Endothelial cell of umbilical vein (primary cell): Measurements from ENCODE around the gene SPTBN4. TPM values are rescaled to one million over a fixed set of nuclear protein-coding genes. Genes with fewer than 3 reads are reported as not detected.

Source experiments
- BruUV-seq: library from RNA; stranded (reverse); fragments of 400-500 nt; replicated peaks from 2 replicates; lab custom pipeline; 2021; lab: Mats Ljungman, UMichigan
- CTCF ChIA-PET: fragments of 300-600, 350-600 bp; sonication (Branson Sonifier 250); formaldehyde crosslinking; loops from one replicate; lab custom pipeline; 2021; ENCODE audit warnings: antibody characterized with exemption, inconsistent platforms; lab: Charles Lee
- POLR2A ChIA-PET: fragments of 300-600, 350-600 bp; sonication (Branson Sonifier 250); formaldehyde crosslinking; loops from one replicate; lab custom pipeline; 2021; ENCODE audit warnings: antibody characterized with exemption, inconsistent platforms; lab: Charles Lee
- DNase-seq: peaks from one replicate; pipeline ENCODE4 v3.0.0-alpha.2; 2011; ENCODE audit warnings: low read depth, low spot score
- FAIRE-seq: peaks from 2 replicates; lab custom pipeline; 2011; peaks lifted over from hg19 to GRCh38; lab: Jason Lieb, UNC
- H2AFZ ChIP-seq: 2 replicates; pipeline ENCODE4 v1.6.0; 2012; ENCODE audit warnings: low read depth, low read length, control low read depth, inconsistent platforms
- H3K27ac ChIP-seq: 2 replicates; pipeline ENCODE4 v1.5.1; 2011; ENCODE audit warnings: low read depth, mild to moderate bottlenecking, control low read depth, low read length, moderate library complexity; ENCODE audit not compliant: insufficient read depth
- H3K27me3 ChIP-seq, 2 experiments: 2 replicates each; pipeline versions ENCODE4 v1.6.0 to v1.6.1; 2011; ENCODE audit warnings: low read length in 2 of 2, mixed read lengths in 1 of 2; ENCODE audit not compliant: control insufficient read depth in 2 of 2, insufficient read depth in 2 of 2
- H3K36me3 ChIP-seq, 2 experiments: 2 replicates in 1 of 2; 3 replicates in 1 of 2; pipeline ENCODE4 v1.5.1; 2011; ENCODE audit warnings: low read length in 2 of 2, mild to moderate bottlenecking in 1 of 2, moderate library complexity in 1 of 2; ENCODE audit not compliant: control insufficient read depth in 2 of 2, insufficient read depth in 2 of 2; ENCODE audit errors: extremely low read depth in 1 of 2
- H3K4me1 ChIP-seq: 3 replicates; pipeline ENCODE4 v1.5.1; 2011; ENCODE audit warnings: mild to moderate bottlenecking, low read length; ENCODE audit not compliant: control insufficient read depth, insufficient read depth; ENCODE audit errors: extremely low read depth
- H3K4me2 ChIP-seq: 2 replicates; pipeline ENCODE4 v1.6.1; 2011; ENCODE audit warnings: low read length, control low read depth, mixed read lengths; ENCODE audit not compliant: insufficient read depth
- H3K4me3 ChIP-seq, 3 experiments: fragments of 200-600 bp in 1 of 3; sonication (generic), shearing (Covaris generic) in 1 of 3; replicated peaks in 1 of 3; 2 replicates each; pipeline ENCODE4 v1.5.1; 2011 to 2016; ENCODE audit warnings: control low read depth in 3 of 3, low read length in 3 of 3, mild to moderate bottlenecking in 2 of 3, inconsistent platforms in 1 of 3, low read depth in 1 of 3, moderate library complexity in 1 of 3; ENCODE audit not compliant: insufficient read depth in 1 of 3
- H3K79me2 ChIP-seq: 2 replicates; pipeline ENCODE4 v1.6.0; 2012; ENCODE audit warnings: low read length, inconsistent platforms; ENCODE audit not compliant: control insufficient read depth, insufficient read depth
- H3K9ac ChIP-seq: replicated peaks from 2 replicates; pipeline ENCODE3; 2011; ENCODE audit warnings: low read length, control low read depth; ENCODE audit not compliant: insufficient read depth; ENCODE audit errors: extremely low read depth
- H3K9me1 ChIP-seq: replicated peaks from 3 replicates; pipeline ENCODE4 v1.6.0; 2011; ENCODE audit warnings: mild to moderate bottlenecking, low read length; ENCODE audit not compliant: control insufficient read depth, insufficient read depth; ENCODE audit errors: extremely low read depth
- H3K9me3 ChIP-seq: replicated peaks from 2 replicates; pipeline ENCODE4 v1.5.1; 2012; ENCODE audit warnings: low read length, inconsistent platforms; ENCODE audit not compliant: control insufficient read depth, insufficient read depth
- H4K20me1 ChIP-seq: replicated peaks from 2 replicates; pipeline ENCODE3; 2011; ENCODE audit warnings: mild to moderate bottlenecking, low read length; ENCODE audit not compliant: control insufficient read depth, insufficient read depth; ENCODE audit errors: extremely low read depth
- EZH2 ChIP-seq: IDR thresholded peaks from 2 replicates; pipeline ENCODE4 v1.6.1; 2012; ENCODE audit warnings: borderline replicate concordance, low read depth, mild to moderate bottlenecking, moderate library complexity, low read length, inconsistent platforms; ENCODE audit not compliant: severe bottlenecking
- FOS ChIP-seq: IDR thresholded peaks from 2 replicates; pipeline ENCODE4 v1.6.1; 2011; ENCODE audit warnings: mild to moderate bottlenecking, low read length, moderate library complexity, borderline replicate concordance; ENCODE audit not compliant: insufficient read depth
- JUN ChIP-seq: IDR thresholded peaks from 2 replicates; pipeline ENCODE4 v1.6.1; 2011; ENCODE audit warnings: borderline replicate concordance, low read depth; ENCODE audit not compliant: insufficient read length, insufficient read depth
- MYC ChIP-seq: IDR thresholded peaks from one replicate; pipeline ENCODE4 v1.6.1; 2011; ENCODE audit warnings: mild to moderate bottlenecking, low read depth, low read length
- POLR2AphosphoS5 ChIP-seq: IDR thresholded peaks from 2 replicates; pipeline ENCODE4 v1.6.1; 2012; ENCODE audit warnings: low read depth, mild to moderate bottlenecking, control low read depth, low read length, moderate library complexity; ENCODE audit not compliant: insufficient read depth
- dilution Hi-C: fragments of 300-500 bp; cut with MboI; formaldehyde crosslinking; loops from one replicate; pipeline ENCODE4 v1.15.0; 2019; ENCODE audit warnings: low sequenced_read_pairs; ENCODE audit not compliant: extremely low pct_ligation_motif_present
- intact Hi-C: fragments of 100-400 bp; cut with micrococcal nuclease; formaldehyde crosslinking; loops from one replicate; pipeline ENCODE4 v1.10.0; 2022
- polyA plus RNA-seq, 4 experiments: library from polyadenylated mRNA; depleted of rRNA in 3 of 4; stranded (reverse) in 3 of 4; unstranded in 1 of 4; fragments of >200 nt; gene quantifications; 2 replicates each; pipeline versions ENCODE4 v1.2.1 to v1.2.3, GENCODE V29; 2011 to 2012; ENCODE audit warnings: missing spikeins in 1 of 4
- total RNA-seq: library from RNA; stranded (reverse); gene quantifications from 2 replicates; pipeline ENCODE4 v1.2.3, GENCODE V29; 2021
- TF ChIP-seq, protein P1 (sequence below), 2 donors: IDR thresholded peaks; 1 replicate in 1 of 2; 2 replicates in 1 of 2; pipeline ENCODE4 v1.5.1; 2011; ENCODE audit warnings: low read length in 2 of 2, mild to moderate bottlenecking in 2 of 2, moderate library complexity in 2 of 2, control low read depth in 1 of 2, inconsistent platforms in 1 of 2, low read depth in 1 of 2; ENCODE audit not compliant: insufficient read depth in 1 of 2; ENCODE audit errors: extremely low read depth in 1 of 2
- TF ChIP-seq, protein P2 (sequence below): IDR thresholded peaks from 2 replicates; pipeline ENCODE4 v1.6.1; 2011; ENCODE audit not compliant: insufficient read depth, insufficient read length

SPTBN4 gene
- total and polyA plus RNA-seq, 2 donors (not counting 3 experiments of a cell fraction or from before 2014, with no cell fraction given) = 0.33 TPM; not detected in 1

GRCh38 chr19:40617961-40618360 lies 151.2 kb downstream of the SPTBN4 start:
- dilution Hi-C loops = no loop called here
- FAIRE-seq (no peak), DNase-seq (no peak)
- no peak overlapping the region for H3K27ac ChIP-seq
- H4K20me1 ChIP-seq = no peaks in the 10 kb centered on the region
- no peak overlapping the region for H3K4me2 ChIP-seq
- H3K9ac ChIP-seq = no peak overlapping the region
- POLR2A ChIA-PET = no interaction called here
- H3K4me3 ChIP-seq = no peak overlapping the region
- H3K79me2 ChIP-seq = no peaks in the 10 kb centered on the region
- intact Hi-C loops = no loop called here
- H3K36me3 ChIP-seq = no peaks in the 10 kb centered on the region
- BruUV-seq = no TSS peak
- H3K9me1 ChIP-seq = no peaks in the 10 kb centered on the region
- H3K9me3 ChIP-seq = no peaks in the 10 kb centered on the region
- CTCF ChIA-PET = interaction anchor here (0.9 to 7.6 kb wide), 2 partner anchors 13 to 16 kb away, joined by 3 to 70 read pairs; no protein-coding TSS in a partner anchor
- H3K27me3 ChIP-seq = no peaks in the 10 kb centered on the region
- H2AFZ ChIP-seq = no peak overlapping the region
- peaks cover 10% of the 10 kb centered on the region for H3K4me1 ChIP-seq
- TF ChIP-seq FOS (no peak), POLR2AphosphoS5 (no peak), JUN (no peak), EZH2 (no peak), MYC (no peak)
- TF ChIP-seq, protein P1, sequence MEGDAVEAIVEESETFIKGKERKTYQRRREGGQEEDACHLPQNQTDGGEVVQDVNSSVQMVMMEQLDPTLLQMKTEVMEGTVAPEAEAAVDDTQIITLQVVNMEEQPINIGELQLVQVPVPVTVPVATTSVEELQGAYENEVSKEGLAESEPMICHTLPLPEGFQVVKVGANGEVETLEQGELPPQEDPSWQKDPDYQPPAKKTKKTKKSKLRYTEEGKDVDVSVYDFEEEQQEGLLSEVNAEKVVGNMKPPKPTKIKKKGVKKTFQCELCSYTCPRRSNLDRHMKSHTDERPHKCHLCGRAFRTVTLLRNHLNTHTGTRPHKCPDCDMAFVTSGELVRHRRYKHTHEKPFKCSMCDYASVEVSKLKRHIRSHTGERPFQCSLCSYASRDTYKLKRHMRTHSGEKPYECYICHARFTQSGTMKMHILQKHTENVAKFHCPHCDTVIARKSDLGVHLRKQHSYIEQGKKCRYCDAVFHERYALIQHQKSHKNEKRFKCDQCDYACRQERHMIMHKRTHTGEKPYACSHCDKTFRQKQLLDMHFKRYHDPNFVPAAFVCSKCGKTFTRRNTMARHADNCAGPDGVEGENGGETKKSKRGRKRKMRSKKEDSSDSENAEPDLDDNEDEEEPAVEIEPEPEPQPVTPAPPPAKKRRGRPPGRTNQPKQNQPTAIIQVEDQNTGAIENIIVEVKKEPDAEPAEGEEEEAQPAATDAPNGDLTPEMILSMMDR (IDR thresholded peaks at IDR 0.05; ENCODE audit: extremely low read depth in 1 of 2, insufficient read depth in 1 of 2, low read depth in 1 of 2, low read length in 2 of 2) = no peak
- TF ChIP-seq, protein P2, sequence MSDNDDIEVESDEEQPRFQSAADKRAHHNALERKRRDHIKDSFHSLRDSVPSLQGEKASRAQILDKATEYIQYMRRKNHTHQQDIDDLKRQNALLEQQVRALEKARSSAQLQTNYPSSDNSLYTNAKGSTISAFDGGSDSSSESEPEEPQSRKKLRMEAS = no peak
